GM19438 (cell line): Measurements from ENCODE around the gene CHD9.
A peak's percentile ranks its signal among the peaks of the same experiment; 100 is the strongest.

Source experiments
- ATAC-seq: cut with Tn5 transposase; IDR thresholded peaks from one replicate; pipeline ENCODE4 v1.9.1; 2021; ENCODE audit warnings: low read depth; ENCODE audit not compliant: unreplicated experiment

Gene CHD9

GRCh38 chr16:53187775-53188174 lies 133.0 kb downstream of the CHD9 start:
- no peak for ATAC-seq

- ATAC-seq = no peak
Measured at GRCh38 chr16:53191413-53191812, 136.6 kb downstream of the CHD9 start.

- ATAC-seq = no peak
Measured at GRCh38 chr16:53198933-53199332, 144.1 kb downstream of the CHD9 start.

GRCh38 chr16:53201900-53202299 lies 147.1 kb downstream of the CHD9 start:
- no peak for ATAC-seq

- no peak for ATAC-seq
Measured at GRCh38 chr16:53202398-53202797, 147.6 kb downstream of the CHD9 start.

GRCh38 chr16:53207810-53208752 lies 153.3 kb downstream of the CHD9 start:
- ATAC-seq = peak; percentile 87

- no peak for ATAC-seq
Measured at GRCh38 chr16:53209429-53209828, 154.6 kb downstream of the CHD9 start.

GRCh38 chr16:53209877-53210276 lies 155.1 kb downstream of the CHD9 start:
- no peak for ATAC-seq

- ATAC-seq = no peak
Measured at GRCh38 chr16:53211253-53211652, 156.5 kb downstream of the CHD9 start.

GRCh38 chr16:53212893-53213223 lies 158.1 kb downstream of the CHD9 start:
- no peak for ATAC-seq

GRCh38 chr16:53213542-53213941 lies 158.8 kb downstream of the CHD9 start:
- ATAC-seq = no peak

GRCh38 chr16:53216798-53217197 lies 162.0 kb downstream of the CHD9 start:
- ATAC-seq = no peak

- ATAC-seq = no peak
Measured at GRCh38 chr16:53219371-53219770, 164.6 kb downstream of the CHD9 start.

GRCh38 chr16:53219795-53220454 lies 165.1 kb downstream of the CHD9 start:
- ATAC-seq = no peak

- no peak for ATAC-seq
Measured at GRCh38 chr16:53220585-53220984, 165.8 kb downstream of the CHD9 start.

GRCh38 chr16:53224951-53225533 lies 170.3 kb downstream of the CHD9 start:
- no peak for ATAC-seq

- ATAC-seq = no peak
Measured at GRCh38 chr16:53232826-53233529, 178.2 kb downstream of the CHD9 start.

GRCh38 chr16:53234836-53235235 lies 180.0 kb downstream of the CHD9 start:
- ATAC-seq = no peak

GRCh38 chr16:53235851-53236250 lies 181.1 kb downstream of the CHD9 start:
- no peak for ATAC-seq

GRCh38 chr16:53249331-53249730 lies 194.5 kb downstream of the CHD9 start:
- no peak for ATAC-seq

GRCh38 chr16:53257001-53257400 lies 202.2 kb downstream of the CHD9 start:
- no peak for ATAC-seq
